Right forelimb (tissue), 1 donor: ENCODE results near the gene RNF130.
"Not testable (repeated sequence)": the region's sequence is repeated elsewhere in the genome, so short reads cannot be mapped to it uniquely, and the experiment has no call there.

Experiments used
- DNase-seq: peaks from one replicate; pipeline ENCODE4 v3.0.0-alpha.2; 2018

The RNF130 gene

GRCh38 chr5:180012316-180012715, 59.2 kb downstream of the RNF130 start:
- no peak for DNase-seq

- DNase-seq, result no peak
Observed at GRCh38 chr5:180010636-180011035, 60.9 kb downstream of the RNF130 start.

GRCh38 chr5:180009581-180009980, 62.0 kb downstream of the RNF130 start:
- DNase-seq, result no peak

GRCh38 chr5:180008433-180008832, 63.1 kb downstream of the RNF130 start:
- DNase-seq, result no peak

GRCh38 chr5:180007582-180007981, 64.0 kb downstream of the RNF130 start:
- DNase-seq, result no peak

- DNase-seq, result no peak
Observed at GRCh38 chr5:180006141-180006540, 65.4 kb downstream of the RNF130 start.

- DNase-seq, result no peak
Observed at GRCh38 chr5:180003127-180003526, 68.4 kb downstream of the RNF130 start.

- DNase-seq, result no peak
Observed at GRCh38 chr5:180001742-180002141, 69.8 kb downstream of the RNF130 start.

- no peak for DNase-seq
Observed at GRCh38 chr5:180001136-180001535, 70.4 kb downstream of the RNF130 start.

GRCh38 chr5:179998485-179998884, 73.1 kb downstream of the RNF130 start:
- DNase-seq, result no peak

- no peak for DNase-seq
Observed at GRCh38 chr5:179994583-179995323, 76.8 kb downstream of the RNF130 start.

- not testable (repeated sequence) for DNase-seq
Observed at GRCh38 chr5:179992855-179993254, 78.7 kb downstream of the RNF130 start.

- no peak for DNase-seq
Observed at GRCh38 chr5:179991106-179991505, 80.5 kb downstream of the RNF130 start.

GRCh38 chr5:179990525-179990924, 81.0 kb downstream of the RNF130 start:
- not testable (repeated sequence) for DNase-seq

- DNase-seq, result no peak
Observed at GRCh38 chr5:179986328-179986727, 85.2 kb downstream of the RNF130 start.

- no peak for DNase-seq
Observed at GRCh38 chr5:179981636-179982035, 89.9 kb downstream of the RNF130 start.

GRCh38 chr5:179980767-179981166, 90.8 kb downstream of the RNF130 start:
- no peak for DNase-seq

GRCh38 chr5:179978792-179979191, 92.8 kb downstream of the RNF130 start:
- DNase-seq, result no peak

GRCh38 chr5:179975713-179976134, 95.8 kb downstream of the RNF130 start:
- DNase-seq, result no peak

- no peak for DNase-seq
Observed at GRCh38 chr5:179974946-179975712, 96.4 kb downstream of the RNF130 start.

GRCh38 chr5:179974246-179974945, 97.2 kb downstream of the RNF130 start:
- DNase-seq, result no peak

GRCh38 chr5:179973391-179973790, 98.2 kb downstream of the RNF130 start:
- DNase-seq, result no peak

GRCh38 chr5:179969110-179969509, 102.4 kb downstream of the RNF130 start:
- DNase-seq, result no peak

GRCh38 chr5:179967489-179967888, 104.1 kb downstream of the RNF130 start:
- DNase-seq, result no peak
